HG03175 (cell line): Measurements from ENCODE around the gene PHF2.

Source experiments
- ATAC-seq: cut with Tn5 transposase; IDR thresholded peaks from one replicate; pipeline ENCODE4 v1.9.1; 2021; ENCODE audit warnings: mild to moderate bottlenecking, moderate library complexity; ENCODE audit not compliant: unreplicated experiment

The PHF2 gene

GRCh38 chr9:93598647-93599241, 22.4 kb downstream of the PHF2 start:
- no peak for ATAC-seq

- ATAC-seq = no peak
These were observed 23.4 kb downstream of the PHF2 start for GRCh38 chr9:93599571-93600403.

- no peak for ATAC-seq
These were observed 24.1 kb downstream of the PHF2 start for GRCh38 chr9:93600504-93600903.

GRCh38 chr9:93601063-93601462, 24.7 kb downstream of the PHF2 start:
- ATAC-seq = no peak

GRCh38 chr9:93601666-93602065, 25.3 kb downstream of the PHF2 start:
- no peak for ATAC-seq

GRCh38 chr9:93603011-93603410, 26.6 kb downstream of the PHF2 start:
- ATAC-seq = no peak

GRCh38 chr9:93603906-93604326, 27.5 kb downstream of the PHF2 start:
- no peak for ATAC-seq

GRCh38 chr9:93606187-93606586, 29.8 kb downstream of the PHF2 start:
- no peak for ATAC-seq

GRCh38 chr9:93610206-93610605, 33.8 kb downstream of the PHF2 start:
- no peak for ATAC-seq

GRCh38 chr9:93612052-93612795, 35.8 kb downstream of the PHF2 start:
- ATAC-seq = no peak

- ATAC-seq = peak; percentile 50
These were observed 36.4 kb downstream of the PHF2 start for GRCh38 chr9:93612796-93613154.

- no peak for ATAC-seq
These were observed 36.8 kb downstream of the PHF2 start for GRCh38 chr9:93613174-93613573.

- ATAC-seq = no peak
These were observed 37.4 kb downstream of the PHF2 start for GRCh38 chr9:93613791-93614190.

GRCh38 chr9:93614830-93615468, 38.6 kb downstream of the PHF2 start:
- no peak for ATAC-seq

GRCh38 chr9:93616044-93616443, 39.7 kb downstream of the PHF2 start:
- ATAC-seq = no peak

- ATAC-seq = no peak
These were observed 40.9 kb downstream of the PHF2 start for GRCh38 chr9:93617273-93617672.

GRCh38 chr9:93619272-93619775, 42.9 kb downstream of the PHF2 start:
- ATAC-seq = no peak

GRCh38 chr9:93620041-93620506, 43.7 kb downstream of the PHF2 start:
- ATAC-seq = no peak

- ATAC-seq = no peak
These were observed 44.8 kb downstream of the PHF2 start for GRCh38 chr9:93620881-93621820.

- ATAC-seq = no peak
These were observed 45.5 kb downstream of the PHF2 start for GRCh38 chr9:93621922-93622321.
